Measurements from ENCODE around the gene CAPG.

CAPG gene

GRCh38 chr2:85356186-85356585 is 54.0 kb downstream of the CAPG start:
- no peak for DNase-seq (ENCODE audit: low spot score)

- DNase-seq (ENCODE audit: low spot score) = no peak
Measured at GRCh38 chr2:85355521-85355920, 54.6 kb downstream of the CAPG start.

- no peak for DNase-seq (ENCODE audit: low spot score)
Measured at GRCh38 chr2:85355073-85355410, 55.1 kb downstream of the CAPG start.

GRCh38 chr2:85354286-85355072 is 55.7 kb downstream of the CAPG start, which contains the start of the genes ELMOD3 and RETSAT:
ELMOD3 (plus strand) TSS chr2:85354769; CDS start chr2:85357199, 2,430 bp downstream.
RETSAT (minus strand) TSS chr2:85354528; CDS start chr2:85354507, 21 bp downstream.
- DNase-seq (ENCODE audit: low spot score) = peak; percentile 93

- peak; percentile 46 for DNase-seq (ENCODE audit: low spot score)
Measured at GRCh38 chr2:85353876-85354285, 56.3 kb downstream of the CAPG start.

- peak; percentile 78 for DNase-seq (ENCODE audit: low spot score)
Measured at GRCh38 chr2:85347599-85347998, 62.6 kb downstream of the CAPG start.
